Esophagus muscularis mucosa (tissue), 4 donors: ENCODE data around the gene PRCP. TPM values are rescaled to one million over a fixed set of nuclear protein-coding genes. Genes with fewer than 3 reads are reported as not detected.
"Not testable (repeated sequence)": the region's sequence is repeated elsewhere in the genome, so short reads cannot be mapped to it uniquely, and the experiment has no call there.

ENCODE experiments used
- DNase-seq: peaks from one replicate; pipeline ENCODE4 v3.0.0-alpha.2; 2017; ENCODE audit errors: extremely low spot score
- H3K27ac ChIP-seq, 4 donors: fragments of 200-600 bp; sonication (generic); replicated peaks in 1 of 4; 1 replicate in 3 of 4; 2 replicates in 1 of 4; pipeline ENCODE4 v1.5.1; 2016 to 2019; ENCODE audit warnings: mild to moderate bottlenecking in 1 of 4
- H3K27me3 ChIP-seq, 4 donors: fragments of 200-600 bp; sonication (generic); one replicate each; pipeline versions ENCODE4 v1.5.1 to v1.6.0; 2016 to 2019
- H3K36me3 ChIP-seq, 4 donors: fragments of 200-600 bp; sonication (generic); one replicate each; pipeline ENCODE4 v1.5.1; 2016 to 2019
- H3K4me1 ChIP-seq, 4 donors: fragments of 200-600 bp; sonication (generic); one replicate each; pipeline ENCODE4 v1.5.1; 2016 to 2019
- H3K4me3 ChIP-seq, 4 donors: fragments of 200-600 bp; sonication (generic); 1 replicate in 2 of 4; 2 replicates in 2 of 4; pipeline ENCODE4 v1.5.1; 2016 to 2019; ENCODE audit warnings: mild to moderate bottlenecking in 4 of 4, moderate library complexity in 1 of 4
- H3K9me3 ChIP-seq, 4 donors: fragments of 200-600 bp; sonication (generic); 1 replicate in 3 of 4; 2 replicates in 1 of 4; pipeline ENCODE4 v1.5.1; 2016 to 2019
- EP300 ChIP-seq: sonication (generic); formaldehyde crosslinking; IDR thresholded peaks from one replicate; pipeline ENCODE4 v1.6.1; 2017; ENCODE audit warnings: antibody characterized with exemption
- POLR2A ChIP-seq: fragments of 450-650 bp; IDR thresholded peaks from one replicate; pipeline ENCODE4 v1.6.1; 2017; ENCODE audit warnings: antibody characterized with exemption, moderate library complexity, mild to moderate bottlenecking, low read depth
- POLR2AphosphoS5 ChIP-seq, 2 donors: sonication (generic); formaldehyde crosslinking; IDR thresholded peaks; one replicate each; pipeline ENCODE4 v1.6.1; 2017; ENCODE audit warnings: antibody characterized with exemption in 2 of 2
- WGBS: methylation state at CpG from one replicate; pipeline ENCODE4 v1.1.5; 2018; 5-methylcytosine and 5-hydroxymethylcytosine counted together
- intact Hi-C: fragments of 100-400 bp; cut with DNase I; formaldehyde crosslinking; loops from one replicate; pipeline ENCODE4 v1.15.1; 2023
- total RNA-seq, 4 donors: library from RNA; depleted of rRNA; stranded (reverse); fragments of >200 nt; gene quantifications; one replicate each; pipeline versions ENCODE4 v1.1.0 to v1.2.1, GENCODE V29; 2016
- TF ChIP-seq, protein P1 (sequence below), 3 experiments: fragments of 200-600 bp in 2 of 3; fragments of 450-650 bp in 1 of 3; sonication (generic) in 2 of 3; IDR thresholded peaks; one replicate each; pipeline ENCODE4 v1.5.1; 2017 to 2019; ENCODE audit warnings: antibody characterized with exemption in 3 of 3, mild to moderate bottlenecking in 2 of 3, moderate library complexity in 1 of 3

Gene PRCP
- total RNA-seq, result 10 to 100 TPM; 29.1 to 46.2 (median 35.0) TPM

DNA sequence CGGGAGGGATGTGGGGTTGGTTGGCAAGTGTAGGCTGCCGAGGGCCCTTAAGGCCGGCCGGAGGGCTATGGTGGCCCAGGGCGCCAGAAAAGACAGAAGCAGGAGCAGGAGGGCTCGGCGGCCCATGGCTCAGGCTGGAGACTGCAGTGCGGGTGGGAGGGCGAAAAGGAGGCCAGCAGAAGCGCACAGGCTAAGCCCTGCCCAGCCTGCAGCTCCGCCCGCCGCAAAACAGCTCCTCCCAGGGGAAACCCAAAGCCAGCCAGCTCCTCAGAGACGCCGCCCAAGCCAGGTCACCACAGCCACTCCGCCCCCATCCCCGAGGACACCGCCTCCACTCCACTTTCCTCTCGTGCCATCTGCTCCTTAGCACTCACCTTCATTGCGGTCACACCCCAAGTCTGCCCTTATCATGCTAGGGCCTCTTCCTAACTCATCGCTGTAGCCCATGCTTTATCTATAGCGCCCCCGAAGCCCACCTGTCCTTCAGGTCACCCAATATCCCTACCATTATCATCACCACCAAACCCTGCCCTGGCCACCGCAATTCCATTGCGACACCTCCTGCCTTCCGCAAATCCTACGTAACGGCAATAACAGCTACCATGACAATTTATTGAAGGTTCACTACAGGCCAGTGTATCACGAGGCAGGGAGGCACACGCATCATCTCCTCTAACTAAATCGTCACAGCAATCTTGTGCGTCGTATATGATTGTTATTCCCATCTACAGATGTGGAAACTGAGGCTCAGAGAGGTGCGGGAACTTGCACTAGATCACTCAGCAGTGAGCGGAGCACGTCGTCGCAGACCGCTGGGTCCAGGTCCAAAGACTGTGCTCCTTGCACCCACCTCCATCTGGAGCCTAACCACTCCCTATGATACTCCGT is at the start of gene PRCP:
Gene PRCP, minus strand, starts transcription at position 154 of the 888 bp plus-strand sequence. Its CDS starts 28 bp downstream, at position 126.
- intact Hi-C loops, result loop anchor here (2.0 to 5.0 kb wide), 5 partner anchors 34 to 387 kb away; partner anchors contain the start of genes ANKRD42, CCDC90B and RAB30
- Histone ChIP-seq H3K27ac (peak within 1 kb of the TSS; percentile 92 to 96 (median 94)), H3K9me3 (no peaks in the 10 kb centered on the region), H3K27me3 (no peaks in the 10 kb centered on the region), H3K4me1 (peaks cover 9 to 40% (median 31%) of the 10 kb centered on the region in 4 donors), H3K36me3 (no peaks in the 10 kb centered on the region), H3K4me3 (peak within 1 kb of the TSS; percentile 68 to 83 (median 74))
- peak; percentile 97 for DNase-seq
- TF ChIP-seq POLR2AphosphoS5 (IDR thresholded peaks at IDR 0.05), result peak; percentile 80 to 90
- TF ChIP-seq, protein P1, sequence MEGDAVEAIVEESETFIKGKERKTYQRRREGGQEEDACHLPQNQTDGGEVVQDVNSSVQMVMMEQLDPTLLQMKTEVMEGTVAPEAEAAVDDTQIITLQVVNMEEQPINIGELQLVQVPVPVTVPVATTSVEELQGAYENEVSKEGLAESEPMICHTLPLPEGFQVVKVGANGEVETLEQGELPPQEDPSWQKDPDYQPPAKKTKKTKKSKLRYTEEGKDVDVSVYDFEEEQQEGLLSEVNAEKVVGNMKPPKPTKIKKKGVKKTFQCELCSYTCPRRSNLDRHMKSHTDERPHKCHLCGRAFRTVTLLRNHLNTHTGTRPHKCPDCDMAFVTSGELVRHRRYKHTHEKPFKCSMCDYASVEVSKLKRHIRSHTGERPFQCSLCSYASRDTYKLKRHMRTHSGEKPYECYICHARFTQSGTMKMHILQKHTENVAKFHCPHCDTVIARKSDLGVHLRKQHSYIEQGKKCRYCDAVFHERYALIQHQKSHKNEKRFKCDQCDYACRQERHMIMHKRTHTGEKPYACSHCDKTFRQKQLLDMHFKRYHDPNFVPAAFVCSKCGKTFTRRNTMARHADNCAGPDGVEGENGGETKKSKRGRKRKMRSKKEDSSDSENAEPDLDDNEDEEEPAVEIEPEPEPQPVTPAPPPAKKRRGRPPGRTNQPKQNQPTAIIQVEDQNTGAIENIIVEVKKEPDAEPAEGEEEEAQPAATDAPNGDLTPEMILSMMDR (IDR thresholded peaks at IDR 0.05), result peak in 1 of 3 experiments; percentile 7
- TF ChIP-seq POLR2A, result no peak
- WGBS, result 0% methylated on average over 31 of the region's 40 CpGs

DNA sequence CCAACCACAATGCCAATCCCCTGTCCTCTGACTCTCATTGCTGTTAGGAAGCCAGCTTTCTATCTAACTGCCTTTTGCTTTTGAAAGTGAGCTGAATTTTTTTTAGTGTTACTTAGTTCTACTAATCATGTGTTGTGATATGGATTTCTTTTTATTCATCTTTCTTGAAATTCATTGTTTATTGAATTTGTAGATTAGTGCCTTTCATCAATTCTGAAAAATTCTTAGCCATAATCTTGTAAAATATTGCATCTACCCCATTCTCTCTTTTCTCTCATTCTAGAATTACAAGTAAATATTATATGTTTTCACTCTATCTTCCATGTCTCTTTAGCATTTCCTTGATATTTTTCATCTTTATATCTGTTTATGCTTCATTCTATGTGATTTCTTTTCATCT is 49.1 kb upstream of the PRCP start:
- no peak overlapping the region for H3K27ac ChIP-seq
- no peaks in the 10 kb centered on the region for H3K4me1 ChIP-seq
- H3K9me3 ChIP-seq, result peaks cover 0 to 10% (median 3%) of the 10 kb centered on the region in 4 donors
- DNase-seq, result no peak
- no peaks in the 10 kb centered on the region for H3K27me3 ChIP-seq
- no peak overlapping the region for H3K4me3 ChIP-seq
- intact Hi-C loops, result no loop called here
- no peak for TF ChIP-seq EP300
- TF ChIP-seq, protein P1 (IDR thresholded peaks at IDR 0.05), result no peak
- no peak for TF ChIP-seq POLR2AphosphoS5 (IDR thresholded peaks at IDR 0.05)
- TF ChIP-seq POLR2A, result no peak
- no peaks in the 10 kb centered on the region for H3K36me3 ChIP-seq

DNA sequence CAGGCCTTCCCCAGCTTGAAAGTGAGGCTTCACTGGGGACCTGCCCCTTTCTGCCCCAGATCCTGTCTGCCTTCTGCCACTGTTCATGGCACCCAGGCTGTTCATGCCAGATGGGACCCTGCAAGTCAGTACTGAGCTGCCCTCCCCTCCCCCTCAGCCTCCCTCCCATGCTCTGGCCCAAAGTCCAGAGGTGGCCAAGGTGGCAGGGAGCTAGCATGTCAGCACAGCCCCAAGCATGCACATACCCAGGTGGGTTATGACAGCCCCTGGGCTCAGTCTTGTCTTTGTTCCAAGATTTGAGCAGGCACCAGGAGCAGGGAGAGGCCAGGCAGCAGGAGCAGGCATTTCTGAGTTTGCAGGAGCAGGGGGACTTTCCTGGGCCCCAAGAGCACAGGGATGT is 45.5 kb upstream of the PRCP start:
- Histone ChIP-seq H3K9me3 (peaks cover 0 to 10% (median 0%) of the 10 kb centered on the region in 4 donors), H3K36me3 (no peaks in the 10 kb centered on the region), H3K4me3 (no peak overlapping the region), H3K27ac (no peak overlapping the region), H3K27me3 (no peaks in the 10 kb centered on the region), H3K4me1 (no peaks in the 10 kb centered on the region)
- TF ChIP-seq, protein P1 (IDR thresholded peaks at IDR 0.05), result no peak
- no peak for TF ChIP-seq EP300
- no peak for TF ChIP-seq POLR2A
- TF ChIP-seq POLR2AphosphoS5 (IDR thresholded peaks at IDR 0.05), result no peak
- no peak for DNase-seq
- intact Hi-C loops, result no loop called here

DNA sequence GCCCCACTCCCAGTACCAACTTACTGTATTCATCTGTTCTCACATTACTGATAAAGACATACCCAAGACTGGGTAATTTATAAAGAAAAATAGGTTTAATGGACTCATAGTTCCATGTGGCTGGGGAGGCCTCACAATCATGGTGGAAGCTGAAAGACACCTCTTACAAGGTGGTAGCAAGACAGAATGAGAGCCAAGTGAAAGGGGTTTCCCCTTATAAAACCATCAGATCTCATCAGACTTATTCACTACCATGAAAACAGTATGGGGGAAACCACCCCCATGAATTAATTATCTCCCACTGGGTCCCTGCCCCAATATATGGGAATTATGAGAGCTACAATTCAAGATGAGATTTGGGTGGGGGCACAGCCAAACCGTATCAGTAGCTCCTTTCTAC is 44.8 kb upstream of the PRCP start:
- H3K4me1 ChIP-seq, H3K9me3 ChIP-seq, DNase-seq, H3K27me3 ChIP-seq, H3K4me3 ChIP-seq, H3K36me3 ChIP-seq, H3K27ac ChIP-seq, intact Hi-C loops: not testable (repeated sequence)
- 57% methylated on average over 1 of the region's 1 CpG for WGBS

DNA sequence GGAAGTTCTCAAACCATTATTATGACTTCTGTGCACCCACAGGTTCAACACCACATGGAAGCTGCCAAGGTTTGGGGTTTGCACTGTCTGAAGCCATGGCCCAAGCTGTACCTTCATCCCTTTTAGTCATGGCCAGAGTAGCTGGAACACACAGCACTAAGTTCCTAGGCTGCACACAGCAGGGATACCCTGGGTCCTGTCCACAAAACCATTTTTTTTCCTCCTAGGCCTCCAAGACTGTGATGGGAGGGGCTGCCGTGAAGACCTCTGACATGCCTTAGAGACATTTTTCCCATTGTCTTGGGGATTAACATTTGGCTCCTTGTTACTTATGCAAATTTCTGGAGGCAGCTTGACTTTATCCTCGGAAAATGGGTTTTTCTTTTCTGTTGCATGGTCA is 44.0 kb upstream of the PRCP start:
- no peak for TF ChIP-seq POLR2A
- no peak for TF ChIP-seq EP300
- TF ChIP-seq, protein P1 (IDR thresholded peaks at IDR 0.05), result no peak
- TF ChIP-seq POLR2AphosphoS5 (IDR thresholded peaks at IDR 0.05), result no peak
- intact Hi-C loops, result no loop called here
- WGBS, result 87% methylated on average over 2 of the region's 2 CpGs

DNA sequence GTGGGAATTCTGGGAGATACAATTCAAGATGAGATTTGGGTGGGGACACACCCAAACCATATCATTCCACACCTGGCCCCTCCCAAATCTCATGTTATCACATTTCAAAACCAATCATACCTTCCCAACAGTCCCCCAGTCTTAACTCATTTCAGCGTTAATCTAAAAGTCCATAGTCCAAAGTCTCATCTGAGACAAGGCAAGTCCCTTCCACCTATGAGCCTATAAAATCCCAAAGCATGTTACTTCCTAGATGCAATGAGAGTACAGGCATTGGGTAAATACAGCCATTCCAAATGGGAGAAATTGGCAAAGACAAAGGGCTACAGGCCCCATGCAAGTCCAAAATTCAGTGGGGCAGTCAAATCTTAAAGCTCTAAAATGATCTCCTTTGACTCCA is 43.2 kb upstream of the PRCP start:
- DNase-seq, H3K4me1 ChIP-seq, H3K4me3 ChIP-seq, H3K36me3 ChIP-seq, H3K27me3 ChIP-seq, H3K27ac ChIP-seq, intact Hi-C loops, H3K9me3 ChIP-seq: not testable (repeated sequence)
- 100% methylated on average over 1 of the region's 1 CpG for WGBS

More for the DNA sequence above, 44.0 kb upstream of the PRCP start:
- DNase-seq, result no peak
- Histone ChIP-seq H3K4me3 (no peak overlapping the region), H3K36me3 (no peaks in the 10 kb centered on the region), H3K9me3 (peaks cover 0 to 2% (median 0%) of the 10 kb centered on the region in 4 donors), H3K4me1 (no peaks in the 10 kb centered on the region), H3K27ac (no peak overlapping the region), H3K27me3 (no peaks in the 10 kb centered on the region)
